SHP77 treated with DMSO at 0.1 percent for 48 hours (cell line): ENCODE data around the gene SH3RF3.
A peak's percentile ranks its signal among the peaks of the same experiment; 100 is the strongest.

Experiments
- DNase-seq: peaks from one replicate; lab custom pipeline; 2025; lab: John Stamatoyannopoulos, UW

SH3RF3 gene

DNA sequence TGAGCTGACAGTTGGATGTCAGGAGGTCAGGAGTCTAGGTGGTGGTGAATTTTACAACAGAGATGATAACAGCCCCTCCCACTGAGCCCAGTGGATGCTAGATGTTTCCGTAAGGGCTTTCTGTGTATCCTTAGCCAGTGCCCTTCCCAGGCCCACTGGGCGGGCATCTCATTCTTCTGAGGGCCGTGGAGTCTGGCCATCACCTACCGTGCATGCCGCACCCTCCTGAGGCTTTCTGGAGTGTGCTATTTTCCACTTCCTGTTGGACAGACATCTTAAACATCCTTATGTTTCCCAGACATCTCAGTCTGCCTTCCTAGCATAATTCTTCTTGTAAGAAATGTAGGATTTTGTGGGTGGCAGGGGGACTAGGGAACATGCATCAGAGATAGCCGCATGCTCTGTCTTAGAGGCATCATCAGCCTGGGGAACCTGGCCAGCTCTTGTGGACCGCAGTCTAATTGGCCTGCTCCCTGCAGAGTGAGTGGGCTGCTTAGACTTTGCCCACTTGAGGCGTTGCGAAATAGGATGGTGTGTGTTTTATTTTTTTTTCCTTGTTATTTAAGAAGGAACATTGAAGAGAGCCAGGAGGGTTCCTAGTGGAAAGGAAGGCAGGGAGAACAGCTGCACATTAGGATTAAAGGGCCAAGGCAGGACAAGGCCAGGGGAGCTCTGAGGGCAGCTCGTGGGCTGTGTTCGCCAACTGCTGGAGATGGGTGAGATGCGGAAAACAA is 135.8 kb downstream of the SH3RF3 start:
- no peak for DNase-seq

DNA sequence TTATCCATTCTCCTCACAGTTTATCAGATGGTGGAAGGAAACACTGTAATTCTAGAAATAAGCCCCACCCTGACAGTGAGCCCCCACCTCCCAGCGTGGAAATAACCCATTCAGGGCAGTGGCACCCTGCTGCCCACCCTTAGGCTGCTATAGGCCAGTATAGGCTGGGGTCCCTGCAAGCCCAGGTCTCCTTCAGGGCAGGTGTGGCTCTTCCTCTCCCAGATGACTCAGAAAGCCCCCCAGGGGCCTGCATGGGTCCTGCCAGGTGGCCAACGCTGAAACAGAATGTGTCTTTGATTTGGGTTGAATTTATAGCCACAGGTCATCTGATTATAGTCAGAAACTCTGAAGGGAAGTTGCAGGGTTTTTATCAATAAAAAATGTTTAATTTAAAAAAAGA is 136.4 kb downstream of the SH3RF3 start:
- DNase-seq, result no peak

DNA sequence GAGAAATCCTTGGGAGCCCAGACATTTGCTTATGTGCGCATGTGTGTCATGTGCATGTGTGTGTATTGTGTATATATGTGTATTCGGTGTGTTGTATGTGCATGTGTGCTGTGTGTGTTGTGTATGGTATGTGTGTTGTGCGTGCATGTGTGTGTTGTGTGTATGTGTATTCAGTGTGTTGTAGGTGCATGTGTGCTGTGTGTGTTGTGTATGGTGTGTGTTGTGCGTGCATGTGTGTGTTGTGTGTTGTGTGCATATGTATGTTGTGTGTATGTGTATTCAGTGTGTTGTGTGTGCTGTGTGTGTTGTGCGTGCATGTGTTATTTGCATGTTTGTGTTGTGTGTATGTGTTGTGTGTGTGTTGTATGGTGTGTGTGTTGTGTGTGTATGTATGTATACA is 136.9 kb downstream of the SH3RF3 start:
- no peak for DNase-seq

DNA sequence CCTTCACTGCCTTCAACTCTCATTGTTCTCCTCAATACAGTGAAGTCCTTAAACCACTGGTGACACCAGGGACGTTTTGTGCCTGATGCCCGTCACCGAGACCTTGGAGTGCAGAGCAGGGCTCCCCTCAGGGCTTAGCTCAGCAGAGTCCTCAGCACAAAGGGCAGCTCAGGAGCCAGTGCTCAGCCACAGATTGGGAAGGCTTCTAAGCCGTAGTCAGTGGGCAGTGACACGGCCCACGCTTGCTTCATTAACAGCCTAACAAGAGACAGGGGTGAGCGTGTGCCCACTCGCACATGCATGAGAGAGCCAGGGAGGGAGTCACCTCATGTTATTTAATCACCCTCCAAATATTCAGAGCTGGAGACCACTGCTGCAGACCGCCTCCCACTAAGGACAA is 137.5 kb downstream of the SH3RF3 start:
- no peak for DNase-seq

DNA sequence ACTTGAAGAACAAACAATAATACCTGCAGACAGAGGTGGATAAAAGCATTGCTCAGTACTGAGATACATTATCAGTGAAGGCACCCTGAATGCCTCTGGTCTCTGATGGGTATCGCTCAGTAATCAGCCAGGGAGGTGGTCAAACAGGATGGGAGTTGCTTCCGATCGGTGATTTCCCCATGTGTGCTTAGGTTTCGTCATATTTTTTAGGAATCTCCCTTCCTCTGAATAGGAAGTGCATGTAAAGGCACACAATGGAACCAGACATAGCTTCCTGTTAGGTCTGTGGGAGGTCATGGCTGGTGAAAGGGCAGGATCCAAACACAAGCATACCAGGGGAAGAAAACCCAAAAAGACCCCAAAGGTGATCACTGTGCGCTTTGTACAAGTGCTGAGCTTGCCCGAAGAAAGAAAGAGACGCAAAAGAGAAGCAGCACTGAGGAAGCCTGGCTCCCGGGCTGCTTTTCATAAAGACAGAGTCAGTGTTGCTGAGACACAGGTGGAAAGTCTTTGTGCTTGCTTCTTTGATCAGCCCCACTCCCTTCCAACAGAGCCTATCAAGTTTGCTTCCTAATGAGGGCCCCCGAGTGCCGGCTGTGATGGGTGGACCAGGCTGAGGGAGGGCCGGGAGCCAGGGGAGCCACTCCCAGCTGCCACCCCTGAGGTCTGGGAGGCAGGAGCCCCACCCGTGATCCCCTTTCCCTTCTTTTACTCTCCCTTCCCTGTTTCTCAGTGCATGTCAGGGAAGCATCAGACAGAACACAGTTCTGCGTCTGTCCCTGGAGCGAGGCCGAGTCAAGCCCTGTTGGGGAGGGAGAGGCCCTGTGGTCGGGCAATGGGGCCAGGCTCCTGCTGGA is 138.2 kb downstream of the SH3RF3 start:
- DNase-seq, result no peak

DNA sequence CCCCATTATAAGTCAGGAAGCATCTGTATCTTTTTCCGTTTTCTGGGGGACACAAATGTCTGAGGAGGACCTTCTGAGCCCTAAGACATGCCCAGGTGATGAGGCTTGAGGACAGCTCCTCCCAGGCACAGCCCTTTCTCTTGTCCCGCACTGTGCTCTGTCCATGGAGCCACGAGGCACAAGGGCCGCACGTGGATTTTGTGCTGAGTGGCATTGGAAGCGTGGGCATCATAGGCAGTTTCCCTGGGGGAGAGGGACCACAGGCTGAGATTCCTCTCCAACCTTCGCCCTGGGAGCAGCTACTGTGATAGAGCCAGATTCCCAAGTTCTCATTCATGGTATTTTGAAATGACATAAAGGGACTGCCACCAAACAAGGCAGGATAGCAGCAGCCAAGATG is 139.9 kb downstream of the SH3RF3 start:
- no peak for DNase-seq

DNA sequence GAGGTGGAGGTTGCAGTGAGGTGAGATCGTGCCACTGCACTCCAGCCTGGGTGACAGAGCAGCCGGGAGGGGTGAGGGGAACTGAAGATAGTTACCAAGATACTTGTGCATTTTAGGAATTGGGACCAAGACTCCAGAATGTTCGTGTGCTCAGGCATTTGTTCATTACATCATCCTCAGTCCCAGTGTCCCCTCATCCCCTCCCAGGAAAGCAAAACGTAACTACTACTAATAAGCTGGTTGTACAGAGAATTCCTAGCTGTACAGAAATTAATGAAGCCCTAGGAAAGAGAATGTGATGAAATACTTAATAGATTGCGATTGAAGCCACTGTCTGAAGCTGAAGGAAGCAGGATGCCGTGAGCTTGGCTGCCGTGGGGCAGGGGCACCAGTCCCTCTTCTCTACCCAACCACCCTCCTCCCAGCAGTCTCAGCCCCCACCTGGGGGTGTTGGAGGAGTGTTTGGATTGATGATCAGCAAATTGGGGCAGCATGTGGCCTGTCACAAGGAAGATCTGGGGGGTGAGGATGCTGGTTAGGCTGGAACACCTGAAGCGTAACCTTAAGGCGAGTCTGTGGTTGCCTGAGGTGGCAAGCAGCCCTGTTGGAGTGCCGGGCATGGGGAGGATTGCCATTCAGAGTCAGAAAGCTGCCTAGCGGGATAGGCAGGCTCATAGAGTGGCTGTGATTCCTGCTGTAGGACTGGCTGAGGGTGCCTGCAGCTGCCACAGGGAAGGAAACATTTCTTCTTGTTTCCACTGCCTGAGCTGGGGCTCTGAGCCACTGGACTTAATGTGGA is 140.9 kb downstream of the SH3RF3 start:
- DNase-seq, result no peak

DNA sequence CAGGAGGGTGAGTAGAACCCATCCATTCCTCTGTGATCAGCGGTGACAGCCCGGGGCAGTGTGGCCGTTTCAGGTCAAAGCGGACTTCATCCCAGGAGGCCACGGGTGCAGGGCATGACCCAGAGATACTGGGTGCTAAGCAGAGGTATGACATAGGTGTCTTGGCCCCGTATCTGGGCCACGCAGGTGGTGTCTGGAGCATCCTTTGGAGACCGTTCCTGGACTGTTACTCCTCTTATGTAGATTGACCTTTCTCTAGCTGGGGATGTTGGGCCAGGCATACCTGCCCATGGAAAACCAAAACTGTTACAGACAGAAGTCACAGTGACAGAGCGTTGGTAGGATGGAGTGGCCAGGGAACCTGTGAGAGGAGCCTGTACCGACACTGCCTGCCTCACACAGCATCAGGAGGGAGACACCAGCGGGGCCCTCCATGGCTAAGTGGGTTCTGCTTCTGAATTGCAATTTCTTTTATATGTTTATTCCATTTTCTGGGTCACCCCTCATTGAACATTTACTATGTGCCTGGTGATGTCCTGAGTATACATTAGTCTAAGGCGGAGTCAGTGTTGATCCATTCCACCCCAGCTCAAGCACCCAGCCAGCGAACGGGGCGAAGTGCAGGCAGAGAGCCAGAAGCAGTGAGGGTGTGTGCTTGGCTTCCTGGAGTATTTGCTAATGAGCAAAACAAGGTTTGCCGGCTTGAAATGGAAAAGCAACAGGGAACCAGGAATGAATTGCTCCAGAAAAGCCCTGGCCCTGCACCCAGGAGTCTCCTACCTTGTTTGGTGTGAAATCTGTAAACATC is 141.7 kb downstream of the SH3RF3 start:
- no peak for DNase-seq

DNA sequence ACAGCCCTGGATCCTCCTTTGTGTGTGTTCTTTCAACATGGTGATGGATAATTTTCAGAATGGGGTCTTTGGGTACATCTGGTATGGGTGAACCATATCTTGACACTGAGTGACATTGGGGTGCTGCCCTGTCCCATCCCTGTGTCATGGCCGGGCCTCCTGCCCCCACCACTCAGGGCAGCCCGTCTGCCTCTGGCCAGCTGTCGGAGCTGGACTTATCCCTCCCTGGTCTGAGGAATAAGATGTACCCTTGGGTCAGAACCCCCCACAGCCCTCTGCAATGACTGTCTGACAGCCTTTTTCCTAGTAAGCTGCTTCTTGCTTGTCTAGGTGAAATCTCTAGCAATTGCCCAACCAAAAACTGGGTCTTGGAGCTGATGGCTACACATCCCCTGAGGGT is 142.9 kb downstream of the SH3RF3 start:
- no peak for DNase-seq

DNA sequence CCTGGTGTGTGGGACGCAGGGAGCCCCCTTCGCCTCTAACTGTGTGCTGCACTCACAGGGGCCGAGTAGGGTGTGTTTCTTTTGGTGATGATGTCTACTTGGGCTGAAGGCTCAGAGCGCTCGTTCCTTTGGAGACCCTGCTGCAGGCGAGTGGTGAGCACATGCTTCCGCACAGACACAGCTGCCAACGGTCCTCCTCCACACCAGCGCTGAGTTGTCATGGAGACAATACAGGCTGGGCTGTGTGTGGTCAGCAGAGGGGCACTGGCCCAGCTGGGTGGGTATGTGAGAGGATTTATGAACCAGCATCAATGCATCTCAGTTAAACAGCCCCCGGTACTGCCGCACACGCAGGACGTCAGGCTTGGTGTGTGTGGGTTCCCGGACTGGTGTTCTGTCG is 143.5 kb downstream of the SH3RF3 start:
- no peak for DNase-seq

DNA sequence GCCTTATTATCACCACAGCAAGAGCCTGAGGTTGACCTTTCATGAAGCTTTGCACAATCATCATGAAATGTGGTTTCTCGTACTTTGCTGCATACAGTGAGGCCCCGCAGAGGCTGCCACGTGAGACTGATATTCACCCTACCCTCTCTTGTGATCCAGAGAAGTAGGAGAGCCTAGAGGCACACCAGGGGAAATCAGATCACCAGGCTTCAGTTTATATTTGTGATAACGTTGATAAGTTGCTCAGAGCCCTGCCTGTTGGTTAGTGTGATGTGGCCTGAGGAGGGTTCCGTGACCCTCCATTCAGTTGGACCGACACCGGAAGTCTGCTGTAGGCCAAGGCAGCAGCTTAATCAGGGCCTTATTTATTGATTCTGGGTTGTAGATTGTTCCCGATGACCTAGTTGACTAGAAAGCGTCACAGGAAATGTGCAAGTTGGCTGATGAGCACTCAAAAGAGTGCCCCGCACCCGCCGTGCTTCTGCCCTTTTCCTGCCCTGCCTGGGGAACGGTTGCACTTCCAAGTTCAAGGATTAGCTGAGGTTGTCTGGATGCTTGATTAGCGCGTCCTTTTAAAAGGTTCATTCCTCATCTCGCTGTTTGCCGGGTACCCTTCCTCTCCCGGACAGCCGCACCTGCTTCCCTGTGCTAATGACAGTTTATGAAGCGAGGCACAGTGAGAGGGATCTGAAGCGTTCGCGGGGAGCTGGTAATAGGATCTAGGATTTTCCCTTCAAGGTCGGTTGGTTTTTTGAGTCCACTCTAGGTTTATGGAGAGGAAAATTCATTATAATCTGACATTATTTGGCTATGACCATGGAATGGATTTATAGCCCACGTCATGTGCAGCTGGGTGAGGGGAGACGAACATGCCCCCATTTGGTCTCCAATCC is 146.4 kb downstream of the SH3RF3 start:
- peak; percentile 91 for DNase-seq

DNA sequence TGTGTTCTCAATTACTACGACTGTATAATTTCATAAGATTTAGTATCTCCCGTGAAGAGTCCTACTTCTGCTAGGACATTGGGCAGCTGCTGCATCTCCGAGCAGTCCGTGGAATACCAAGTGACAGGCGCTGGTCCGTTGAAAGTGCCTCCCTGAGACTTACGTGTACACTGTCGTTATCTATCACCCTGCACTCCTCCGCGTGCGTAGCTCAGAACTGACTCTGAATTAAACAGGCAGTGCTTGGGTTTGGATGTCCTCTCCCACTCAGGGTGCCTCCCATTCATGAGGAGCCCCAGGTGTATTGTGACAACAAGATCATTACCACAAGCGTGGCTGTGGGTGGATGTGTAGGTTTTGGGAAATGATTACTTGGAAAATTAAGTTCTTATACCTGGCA is 148.4 kb downstream of the SH3RF3 start:
- DNase-seq, result no peak

DNA sequence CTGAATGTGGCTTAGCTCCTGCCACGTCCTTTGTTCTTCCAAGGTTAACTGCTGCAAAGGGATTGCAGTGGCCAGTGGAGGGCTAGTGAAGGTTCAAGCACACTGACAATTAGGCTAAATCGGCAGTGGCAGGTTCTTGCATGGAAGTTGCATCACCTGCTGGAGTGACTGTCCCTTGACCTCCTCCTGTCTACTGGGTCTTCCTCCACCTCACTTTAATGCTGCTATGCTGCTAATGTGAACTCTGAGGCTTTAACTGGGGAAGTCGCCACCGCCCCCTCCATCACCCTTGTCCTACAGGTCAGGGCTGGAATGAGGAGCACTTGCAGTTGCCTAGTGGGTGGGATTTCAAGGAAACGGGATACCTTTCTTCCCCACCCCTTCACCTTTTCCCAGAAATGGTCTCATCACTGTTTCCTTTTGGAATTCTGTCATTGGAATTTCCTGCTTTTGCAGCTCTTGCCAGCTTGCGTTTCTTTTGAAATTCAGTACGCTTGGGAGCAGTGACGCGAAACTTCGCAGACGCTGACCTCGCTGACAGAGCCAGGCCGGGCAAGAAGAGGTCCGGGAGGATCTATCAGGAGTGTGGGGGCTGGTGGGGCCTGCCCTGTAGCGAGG is 150.3 kb downstream of the SH3RF3 start:
- DNase-seq, result no peak

DNA sequence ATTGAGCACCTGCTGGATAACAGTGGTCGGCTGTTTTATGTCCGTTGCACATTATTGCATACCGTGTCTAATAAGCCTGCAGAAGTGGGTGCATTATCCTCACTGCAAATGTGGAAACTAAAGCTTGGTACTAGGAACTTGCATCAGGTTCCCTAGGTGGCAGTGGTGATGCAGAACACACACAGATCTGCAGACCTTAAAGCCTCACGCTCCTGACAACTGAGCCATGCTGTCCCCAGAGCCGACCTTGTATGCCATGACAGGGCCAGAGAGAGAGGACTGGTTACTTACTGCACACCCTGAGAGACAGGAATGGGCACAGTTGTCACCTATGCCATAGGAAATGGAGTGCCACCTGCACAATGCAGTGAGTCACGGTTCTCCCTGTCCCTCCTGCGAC is 151.8 kb downstream of the SH3RF3 start:
- no peak for DNase-seq

DNA sequence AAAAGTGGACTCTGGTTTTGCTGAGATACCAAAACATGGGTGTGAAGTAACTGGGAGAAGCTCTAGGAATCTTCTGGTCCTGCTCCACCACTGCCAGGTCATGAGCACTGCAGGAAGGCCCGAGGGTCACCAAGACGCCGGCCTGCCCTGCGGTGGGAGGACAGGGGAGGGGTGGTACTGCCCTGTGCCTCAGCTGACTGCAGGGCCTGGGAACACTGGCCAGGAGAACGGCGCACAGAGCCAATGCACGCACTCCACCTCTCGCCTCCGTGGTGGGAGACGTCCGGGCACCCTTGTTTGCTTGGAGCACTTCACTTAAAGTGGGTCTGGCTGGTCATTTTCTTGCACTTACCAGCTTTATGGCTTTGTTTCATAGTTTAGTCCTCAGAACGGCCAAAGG is 153.4 kb downstream of the SH3RF3 start:
- DNase-seq, result no peak

DNA sequence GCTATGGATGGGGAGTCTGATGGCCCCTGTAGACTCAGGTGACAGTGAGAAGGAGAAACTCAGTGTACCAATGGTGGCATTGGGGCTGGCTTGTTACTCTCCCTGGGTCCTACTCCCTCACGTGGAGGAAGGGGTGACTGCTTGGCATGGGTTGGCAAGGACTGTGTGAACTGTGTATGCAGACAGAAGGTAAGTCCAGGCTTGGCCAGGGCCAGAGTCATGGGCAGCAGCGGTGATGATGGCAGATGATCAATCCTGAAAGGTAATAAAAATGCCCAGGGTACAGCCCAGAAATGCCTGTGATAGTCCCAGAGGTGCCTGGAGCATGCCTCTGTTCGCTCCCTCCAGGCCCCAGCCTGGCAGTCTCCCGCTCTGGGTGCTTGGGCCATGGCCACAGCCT is 153.9 kb downstream of the SH3RF3 start:
- DNase-seq, result no peak

DNA sequence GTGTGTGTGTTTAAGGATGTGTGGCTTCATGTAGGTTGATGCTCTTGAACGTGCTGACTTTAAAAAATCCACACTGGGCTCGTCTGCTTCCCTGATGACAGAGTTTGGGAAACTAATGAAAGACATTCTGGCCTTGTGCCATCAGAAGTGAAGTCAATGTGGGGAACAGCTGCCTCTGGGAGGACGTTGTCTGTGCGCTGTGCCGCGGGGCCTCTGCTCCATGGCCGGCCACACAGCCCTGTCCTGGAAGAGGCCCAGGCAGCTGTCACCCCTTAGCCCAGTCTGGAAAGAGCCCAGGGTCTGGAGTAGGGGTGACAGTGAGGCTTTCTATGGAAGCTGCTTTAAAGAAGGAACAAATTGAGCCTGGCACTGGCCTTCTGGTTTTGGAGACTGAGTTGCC is 155.8 kb downstream of the SH3RF3 start:
- peak; percentile 44 for DNase-seq

DNA sequence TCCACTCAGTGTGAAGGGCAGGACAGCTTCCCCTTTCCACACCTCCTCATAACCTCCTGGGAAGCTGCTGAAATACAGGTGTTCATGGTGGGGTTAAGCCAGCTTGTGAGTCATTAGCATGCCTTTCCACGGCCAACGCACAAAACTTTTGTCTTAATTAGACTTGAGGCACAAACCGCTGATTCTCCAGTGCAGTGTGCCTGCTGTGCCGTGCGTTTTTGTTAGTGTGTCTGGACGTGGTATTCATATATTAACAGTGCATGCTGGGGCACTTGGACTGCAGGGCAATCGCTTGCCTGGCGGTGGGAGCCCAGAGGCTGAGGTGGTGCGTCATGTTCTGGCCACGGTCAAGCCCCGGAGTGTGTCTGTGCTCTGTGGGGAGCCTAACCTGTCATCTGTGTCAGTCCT is 156.2 kb downstream of the SH3RF3 start:
- no peak for DNase-seq

DNA sequence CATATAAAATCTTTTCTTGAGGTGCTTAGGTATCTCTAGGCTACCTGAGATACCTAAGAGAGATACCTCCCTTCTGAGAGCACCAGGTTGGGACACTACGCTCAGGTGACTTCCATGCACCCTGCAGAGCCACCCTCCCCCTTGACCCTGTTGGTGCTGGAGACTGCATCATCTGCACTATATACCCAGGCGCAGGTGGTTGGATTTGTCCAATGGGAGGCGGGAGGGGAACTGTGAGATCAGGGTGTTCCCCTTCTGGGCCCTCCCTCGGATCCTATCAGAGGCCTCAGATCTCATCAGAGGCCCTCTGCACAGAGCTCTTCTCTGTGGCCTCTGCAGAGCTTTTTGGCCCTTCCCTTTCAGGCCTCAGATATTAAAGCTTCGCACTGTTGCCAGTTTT is 158.4 kb downstream of the SH3RF3 start:
- no peak for DNase-seq

DNA sequence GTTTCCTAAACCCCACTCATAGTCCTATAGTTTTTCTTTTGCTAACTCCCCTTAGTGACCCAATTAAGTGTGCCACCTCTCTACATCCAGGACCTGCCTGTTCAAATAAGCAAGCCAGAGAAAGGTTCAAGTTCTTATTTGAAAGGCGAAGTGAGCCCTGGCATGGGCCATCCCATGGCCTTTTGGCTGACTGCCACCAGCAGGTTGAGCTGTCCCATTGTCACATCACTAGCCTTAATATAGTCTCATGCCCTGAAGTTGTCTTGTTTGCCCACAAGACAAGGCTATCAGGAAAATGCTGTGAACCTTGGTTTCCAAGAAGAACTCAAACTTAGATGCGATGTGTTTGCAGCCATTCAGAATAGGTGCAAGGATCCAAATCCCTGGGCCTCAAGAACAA is 158.8 kb downstream of the SH3RF3 start:
- no peak for DNase-seq
